ENCODE results near the gene BRD9. TPM values are rescaled to one million over a fixed set of nuclear protein-coding genes. Genes with fewer than 3 reads are reported as not detected.
"Not testable (repeated sequence)": the region's sequence is repeated elsewhere in the genome, so short reads cannot be mapped to it uniquely, and the experiment has no call there.

Gene BRD9
- total and polyA plus RNA-seq, 2 experiments from 2014 or later = 17.8 to 20.3 TPM

- Histone ChIP-seq H3K36me3 (replicated peaks; ENCODE audit: insufficient read depth, low read depth) (no peaks in the 10 kb centered on the region), H4K20me1 (ENCODE audit: insufficient read depth, poor library complexity, severe bottlenecking) (peaks cover 4% of the 10 kb centered on the region), H3K79me2 (peaks cover 14% of the 10 kb centered on the region)
Measured at GRCh38 chr5:880816-881550, 11.6 kb downstream of the BRD9 start.

GRCh38 chr5:878677-879076 lies 13.9 kb downstream of the BRD9 start:
- not testable (repeated sequence) for H3K27me3 ChIP-seq; H3K9me3 ChIP-seq (ENCODE audit: low read depth); DNase-seq (ENCODE audit: low spot score); H2AFZ ChIP-seq; H3K4me3 ChIP-seq; H4K20me1 ChIP-seq (ENCODE audit: insufficient read depth, poor library complexity, severe bottlenecking); H3K36me3 ChIP-seq (replicated peaks; ENCODE audit: insufficient read depth, low read depth); H3K9me2 ChIP-seq (replicated peaks; ENCODE audit: insufficient read depth); H3K27ac ChIP-seq; H3K4me1 ChIP-seq (ENCODE audit: insufficient read depth); H3K4me2 ChIP-seq
- WGBS (ENCODE audit: low lambda C conversion rate, missing lambda C conversion rate) = no CpG with 5 or more reads among the region's 8 CpGs
- H3K79me2 ChIP-seq = peaks cover 11% of the 10 kb centered on the region

More at GRCh38 chr5:880816-881550, 11.6 kb downstream of the BRD9 start:
- Histone ChIP-seq H3K27ac (no peak overlapping the region), H3K4me2 (no peak overlapping the region), H3K4me1 (ENCODE audit: insufficient read depth) (no peaks in the 10 kb centered on the region), H3K9me3 (ENCODE audit: low read depth) (no peaks in the 10 kb centered on the region), H3K27me3 (no peaks in the 10 kb centered on the region), H3K4me3 (no peak overlapping the region), H2AFZ (no peak overlapping the region), H3K9me2 (replicated peaks; ENCODE audit: insufficient read depth) (no peaks in the 10 kb centered on the region)
- WGBS (ENCODE audit: low lambda C conversion rate, missing lambda C conversion rate) = 98% methylated on average over 34 of the region's 35 CpGs
- DNase-seq (ENCODE audit: low spot score) = no peak
- no peak for TF ChIP-seq EZH2 (IDR thresholded peaks at IDR 0.05; ENCODE audit: borderline replicate concordance)
- TF ChIP-seq EZH2phosphoT487 (IDR thresholded peaks at IDR 0.05; ENCODE audit: low read depth, severe bottlenecking, unreplicated experiment) = no peak
- no peak for TF ChIP-seq CTCF (IDR thresholded peaks at IDR 0.05; ENCODE audit: poor library complexity)

GRCh38 chr5:878125-878524 lies 14.5 kb downstream of the BRD9 start:
- no peak for DNase-seq (ENCODE audit: low spot score)
- WGBS (ENCODE audit: low lambda C conversion rate, missing lambda C conversion rate) = 96% methylated on average over 15 of the region's 15 CpGs

More at GRCh38 chr5:878125-878524, 14.5 kb downstream of the BRD9 start:
- Histone ChIP-seq H3K36me3 (replicated peaks; ENCODE audit: insufficient read depth, low read depth) (no peaks in the 10 kb centered on the region), H3K4me2 (no peak overlapping the region), H3K27ac (no peak overlapping the region), H3K9me3 (ENCODE audit: low read depth) (no peaks in the 10 kb centered on the region), H2AFZ (no peak overlapping the region), H3K27me3 (no peaks in the 10 kb centered on the region), H3K79me2 (peaks cover 7% of the 10 kb centered on the region), H3K9me2 (replicated peaks; ENCODE audit: insufficient read depth) (no peaks in the 10 kb centered on the region), H3K4me1 (ENCODE audit: insufficient read depth) (no peaks in the 10 kb centered on the region), H3K4me3 (no peak overlapping the region), H4K20me1 (ENCODE audit: insufficient read depth, poor library complexity, severe bottlenecking) (no peaks in the 10 kb centered on the region)
- TF ChIP-seq EZH2 (IDR thresholded peaks at IDR 0.05; ENCODE audit: borderline replicate concordance) = no peak
- no peak for TF ChIP-seq CTCF (IDR thresholded peaks at IDR 0.05; ENCODE audit: poor library complexity)
- TF ChIP-seq EZH2phosphoT487 (IDR thresholded peaks at IDR 0.05; ENCODE audit: low read depth, severe bottlenecking, unreplicated experiment) = no peak
